Panc1 (cell line): ENCODE results near the gene NOS3. TPM values are rescaled to one million over a fixed set of nuclear protein-coding genes. Genes with fewer than 3 reads are reported as not detected.

ENCODE experiments used
- ATAC-seq: fragments of 200-7000 bp; cut with Tn5 transposase; 2 replicates; pipeline ENCODE4 v1.9.1; 2020; ENCODE audit warnings: mild to moderate bottlenecking, moderate library complexity
- BruUV-seq: library from RNA; stranded (reverse); fragments of 400-500 nt; replicated peaks from 2 replicates; lab custom pipeline; 2021; lab: Mats Ljungman, UMichigan
- CTCF ChIA-PET: fragments of 300-600 bp; sonication (Branson Sonifier 250); formaldehyde crosslinking; loops from one replicate; lab custom pipeline; 2022; ENCODE audit warnings: antibody characterized with exemption; lab: Charles Lee
- POLR2A ChIA-PET: fragments of 300-600 bp; sonication (Branson Sonifier 250); formaldehyde crosslinking; loops from one replicate; lab custom pipeline; 2022; ENCODE audit warnings: antibody characterized with exemption; lab: Charles Lee
- DNase-seq: peaks from one replicate; pipeline ENCODE4 v3.0.0-alpha.2; 2010; ENCODE audit warnings: low read depth, low spot score
- H3K27ac ChIP-seq: 2 replicates; pipeline ENCODE4 v1.5.1; 2011; ENCODE audit warnings: mild to moderate bottlenecking, low read length, inconsistent platforms
- H3K27me3 ChIP-seq: fragments of 200-500 bp; sonication (Bioruptor generic); 2 replicates; pipeline ENCODE4 v1.6.0; 2014; ENCODE audit warnings: low read length, inconsistent platforms; ENCODE audit not compliant: control insufficient read depth, insufficient read depth
- H3K36me3 ChIP-seq: fragments of 200-500 bp; sonication (Bioruptor generic); 2 replicates; pipeline ENCODE4 v1.5.1; 2014; ENCODE audit warnings: inconsistent platforms, mild to moderate bottlenecking, low read length, moderate library complexity; ENCODE audit not compliant: control insufficient read depth, insufficient read depth
- H3K4me1 ChIP-seq: 2 replicates; pipeline ENCODE4 v1.5.1; 2011; ENCODE audit warnings: inconsistent platforms, mild to moderate bottlenecking, low read length, moderate library complexity; ENCODE audit not compliant: control insufficient read depth, insufficient read depth
- H3K4me3 ChIP-seq, 2 experiments: 2 replicates each; pipeline ENCODE4 v1.5.1; 2011 to 2012; ENCODE audit warnings: low read depth in 2 of 2, low read length in 2 of 2, mild to moderate bottlenecking in 2 of 2, inconsistent platforms in 1 of 2, moderate library complexity in 1 of 2
- H3K9me3 ChIP-seq: fragments of 200-500 bp; sonication (Bioruptor generic); 2 replicates; pipeline ENCODE4 v1.5.1; 2014; ENCODE audit warnings: low read depth, mild to moderate bottlenecking, inconsistent platforms, low read length, moderate library complexity; ENCODE audit not compliant: control insufficient read depth, insufficient read depth
- CTCF ChIP-seq: fragments of 450-650 bp; IDR thresholded peaks from 2 replicates; pipeline ENCODE4 v1.5.1; 2017; ENCODE audit warnings: mild to moderate bottlenecking
- POLR2AphosphoS5 ChIP-seq: IDR thresholded peaks from 2 replicates; pipeline ENCODE4 v1.6.1; 2012; ENCODE audit warnings: mild to moderate bottlenecking, low read depth, low read length, moderate library complexity
- REST ChIP-seq, 2 experiments: IDR thresholded peaks; 2 replicates each; pipeline ENCODE4 v1.6.1; 2011 to 2012; ENCODE audit warnings: low read depth in 2 of 2, control low read depth in 1 of 2, low read length in 1 of 2, mild to moderate bottlenecking in 1 of 2, moderate library complexity in 1 of 2; ENCODE audit not compliant: insufficient read depth in 1 of 2
- SIN3A ChIP-seq: IDR thresholded peaks from 2 replicates; pipeline ENCODE4 v1.6.1; 2012; ENCODE audit warnings: low read depth, mild to moderate bottlenecking, low read length, moderate library complexity, borderline replicate concordance; ENCODE audit not compliant: insufficient read depth
- TCF7L2 ChIP-seq: IDR thresholded peaks from 2 replicates; pipeline ENCODE4 v1.6.1; 2011; ENCODE audit warnings: mild to moderate bottlenecking, low read depth, low read length, inconsistent platforms
- in situ Hi-C: cut with HindIII; loops from 2 replicates; pipeline ENCODE4 v1.10.0; 2016; ENCODE audit warnings: low sequenced_read_pairs, low pct_unique_long_range_greater_than_20kb
- intact Hi-C: fragments of 100-400 bp; cut with micrococcal nuclease; formaldehyde crosslinking; loops from one replicate; pipeline ENCODE4 v1.10.0; 2022; ENCODE audit not compliant: unreplicated experiment
- total RNA-seq: library from RNA; stranded (reverse); gene quantifications from one replicate; pipeline ENCODE4 v1.2.1, GENCODE V29; 2021; ENCODE audit not compliant: unreplicated experiment

The NOS3 gene
- total RNA-seq, 1 experiment from 2014 or later: 3.1 TPM

GRCh38 chr7:150958597-150958996 is 32.2 kb upstream of the NOS3 start:
- ChIA-PET CTCF (no interaction called here), POLR2A (no interaction called here)
- DNase-seq: no peak
- ATAC-seq: no peak
- intact Hi-C loops (no loop called here), in situ Hi-C loops (no loop called here)
- BruUV-seq: no TSS peak
- no peaks in the 10 kb centered on the region for H3K27me3 ChIP-seq
- peaks cover 3% of the 10 kb centered on the region; the same call in 1 of the 2 replicates for H3K4me1 ChIP-seq
- H3K27ac ChIP-seq: no peak overlapping the region
- TF ChIP-seq SIN3A (no peak), POLR2AphosphoS5 (no peak), REST (IDR thresholded peaks at IDR 0.05; ENCODE audit: insufficient read depth in 1 of 2, low read depth in 2 of 2, low read length in 1 of 2) (no peak), CTCF (no peak), TCF7L2 (no peak)
- H3K9me3 ChIP-seq: no peaks in the 10 kb centered on the region
- no peak overlapping the region for H3K4me3 ChIP-seq
- H3K36me3 ChIP-seq: no peaks in the 10 kb centered on the region

- no peak for ATAC-seq
- intact Hi-C loops: no loop called here
- in situ Hi-C loops: no loop called here
- no peak for TF ChIP-seq CTCF
- POLR2A ChIA-PET: no interaction called here
- H3K27ac ChIP-seq: no peak overlapping the region
- no TSS peak for BruUV-seq
- H3K9me3 ChIP-seq: no peaks in the 10 kb centered on the region
- no peaks in the 10 kb centered on the region for H3K36me3 ChIP-seq
- H3K27me3 ChIP-seq: no peaks in the 10 kb centered on the region
- H3K4me1 ChIP-seq: peaks cover 3% of the 10 kb centered on the region; the same call in 1 of the 2 replicates
- DNase-seq: no peak
- no peak overlapping the region for H3K4me3 ChIP-seq
- CTCF ChIA-PET: interaction anchor here (0.7 kb wide), 1 partner anchor 60 kb away, joined by 3 read pairs; no protein-coding TSS in a partner anchor
Measured at GRCh38 chr7:150959081-150959480, 31.7 kb upstream of the NOS3 start.
